Trophoblast cell (in vitro differentiated cells and primary cell): ENCODE measurements around the gene C3orf62. TPM values are rescaled to one million over a fixed set of nuclear protein-coding genes. Genes with fewer than 3 reads are reported as not detected.

Source experiments
- DNase-seq, 2 donors: peaks; one replicate each; pipeline ENCODE4 v3.0.0-alpha.2; 2016
- H2AFZ ChIP-seq: 2 replicates; pipeline ENCODE4 v1.6.1; 2013; ENCODE audit warnings: low read length, moderate library complexity, mild to moderate bottlenecking; ENCODE audit not compliant: insufficient read depth, poor library complexity
- H2AK5ac ChIP-seq: 2 replicates; pipeline ENCODE4 v1.6.1; 2013; ENCODE audit warnings: mild to moderate bottlenecking, low read length
- H2BK120ac ChIP-seq: 2 replicates; pipeline ENCODE4 v1.6.1; 2013; ENCODE audit warnings: low read length, mild to moderate bottlenecking, moderate library complexity; ENCODE audit not compliant: insufficient read depth, poor library complexity
- H2BK12ac ChIP-seq: 2 replicates; pipeline ENCODE4 v1.6.1; 2013; ENCODE audit warnings: mild to moderate bottlenecking, low read length, moderate library complexity
- H2BK5ac ChIP-seq: 2 replicates; pipeline ENCODE4 v1.6.1; 2013; ENCODE audit warnings: low read length, low read depth, moderate library complexity, mild to moderate bottlenecking; ENCODE audit not compliant: poor library complexity
- H3K14ac ChIP-seq: 2 replicates; pipeline ENCODE4 v1.6.1; 2013; ENCODE audit warnings: mild to moderate bottlenecking, low read length
- H3K18ac ChIP-seq: 2 replicates; pipeline ENCODE4 v1.6.1; 2013; ENCODE audit warnings: mild to moderate bottlenecking, low read length
- H3K23ac ChIP-seq: 2 replicates; pipeline ENCODE4 v1.6.1; 2013; ENCODE audit warnings: low read length
- H3K27ac ChIP-seq: 2 replicates; pipeline ENCODE4 v1.5.1; 2013; ENCODE audit warnings: low read depth, mild to moderate bottlenecking, inconsistent platforms, low read length, moderate library complexity
- H3K27me3 ChIP-seq: 2 replicates; pipeline ENCODE4 v1.6.1; 2013; ENCODE audit warnings: inconsistent platforms, mild to moderate bottlenecking, low read length, moderate library complexity; ENCODE audit not compliant: insufficient read depth
- H3K36me3 ChIP-seq, 2 experiments: 1 replicate in 1 of 2; 2 replicates in 1 of 2; pipeline ENCODE4 v1.6.1; 2013; ENCODE audit warnings: low read length in 2 of 2, mild to moderate bottlenecking in 2 of 2, moderate library complexity in 1 of 2; ENCODE audit not compliant: insufficient read depth in 2 of 2, control insufficient read depth in 1 of 2
- H3K4ac ChIP-seq: 2 replicates; pipeline ENCODE4 v1.6.1; 2013; ENCODE audit warnings: low read depth, mild to moderate bottlenecking, low read length, moderate library complexity
- H3K4me1 ChIP-seq, 2 experiments: 1 replicate in 1 of 2; 2 replicates in 1 of 2; pipeline ENCODE4 v1.6.1; 2013; ENCODE audit warnings: low read length in 2 of 2, mild to moderate bottlenecking in 2 of 2, moderate library complexity in 1 of 2; ENCODE audit not compliant: insufficient read depth in 2 of 2, control insufficient read depth in 1 of 2
- H3K4me2 ChIP-seq: 2 replicates; pipeline ENCODE4 v1.6.1; 2013; ENCODE audit warnings: inconsistent platforms, mild to moderate bottlenecking, low read length, moderate library complexity
- H3K4me3 ChIP-seq: 2 replicates; pipeline ENCODE4 v1.5.1; 2013; ENCODE audit warnings: mild to moderate bottlenecking, low read depth, low read length, inconsistent platforms
- H3K79me1 ChIP-seq: one replicate; pipeline ENCODE4 v1.6.1; 2013; ENCODE audit warnings: low read length
- H3K79me2 ChIP-seq: 2 replicates; pipeline ENCODE4 v1.6.1; 2013; ENCODE audit warnings: low read length, mild to moderate bottlenecking; ENCODE audit not compliant: control insufficient read depth, insufficient read depth, poor library complexity
- H3K9ac ChIP-seq: 2 replicates; pipeline ENCODE4 v1.6.1; 2013; ENCODE audit warnings: mild to moderate bottlenecking, low read length
- H3K9me3 ChIP-seq: 2 replicates; pipeline ENCODE4 v1.6.1; 2013; ENCODE audit warnings: low read depth, mild to moderate bottlenecking, control low read depth, inconsistent platforms, low read length; ENCODE audit not compliant: insufficient read depth
- H4K12ac ChIP-seq: 2 replicates; pipeline ENCODE4 v1.6.1; 2013; ENCODE audit warnings: low read depth, mild to moderate bottlenecking, low read length, moderate library complexity
- H4K8ac ChIP-seq: 2 replicates; pipeline ENCODE4 v1.6.1; 2013; ENCODE audit warnings: low read depth, mild to moderate bottlenecking, low read length, moderate library complexity
- H4K91ac ChIP-seq: one replicate; pipeline ENCODE4 v1.6.1; 2013; ENCODE audit warnings: low read depth, mild to moderate bottlenecking, low read length, moderate library complexity
- WGBS: extraction: QIAGEN DNeasy Blood & Tissue Kit; methylation state at CpG from one replicate; pipeline ENCODE4 v1.1.7; 2013; ENCODE audit warnings: missing lambda C conversion rate; ENCODE audit not compliant: insufficient read length, insufficient coverage; ENCODE audit errors: extremely low coverage; 5-methylcytosine and 5-hydroxymethylcytosine counted together
- polyA plus RNA-seq: library from polyadenylated mRNA; stranded (reverse); fragments of 200-250 nt; gene quantifications from 2 replicates; pipeline ENCODE4 v1.2.3, GENCODE V29; 2013

C3orf62 gene
- 3.2 and 3.4 TPM in 2 replicates for polyA plus RNA-seq

DNA sequence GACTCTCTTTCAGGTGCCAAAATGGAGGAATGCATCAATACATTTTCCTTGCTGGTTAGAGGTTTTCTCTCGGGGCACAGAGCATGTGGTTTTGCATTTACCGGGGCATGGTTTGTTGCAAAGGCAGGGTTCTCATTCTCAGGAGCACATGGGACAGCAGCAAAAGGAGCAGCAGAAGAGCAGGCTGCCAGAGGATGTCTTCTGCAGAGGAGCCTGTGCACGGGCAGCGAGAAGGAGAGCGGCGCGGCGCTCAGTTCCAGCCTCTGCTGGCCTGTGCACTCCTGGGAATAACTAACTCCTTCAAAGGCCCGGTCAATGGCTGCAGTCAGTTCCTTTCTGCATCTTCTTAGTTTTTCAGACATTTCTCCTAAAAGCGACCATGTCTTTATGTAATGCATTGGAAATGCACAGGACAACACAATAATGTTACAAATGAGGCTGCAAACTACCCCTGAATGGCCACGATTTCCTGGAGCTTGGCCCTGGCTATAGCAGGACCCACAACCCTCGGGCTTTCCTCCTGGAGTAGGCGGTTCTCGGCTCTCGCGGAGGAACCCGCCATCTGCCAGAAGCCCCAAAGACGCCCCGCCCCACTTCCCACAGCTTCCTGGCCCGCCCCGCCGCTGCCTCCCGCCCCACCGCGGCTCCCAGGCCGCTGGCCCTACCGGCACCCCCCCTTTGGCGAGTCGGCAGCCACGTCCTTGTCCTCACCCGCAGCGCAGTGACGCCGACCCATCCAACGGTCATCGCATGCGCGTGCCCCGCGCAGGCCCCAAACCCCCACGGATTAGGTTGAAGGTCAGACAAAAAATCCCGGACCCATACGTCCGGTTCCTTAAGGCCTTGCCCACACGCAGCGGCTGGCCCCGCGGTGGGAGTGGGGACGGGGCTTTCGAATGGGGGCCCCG is at the start of gene C3orf62:
Gene C3orf62, minus strand, starts transcription at position 758 of the 908 bp plus-strand sequence. Its CDS starts 360 bp downstream, at position 398.
- Histone ChIP-seq H2BK12ac (no peak within 1 kb of the TSS), H3K4me3 (peak within 1 kb of the TSS; percentile 51), H3K79me2 (no peaks in the 10 kb centered on the region), H2AK5ac (no peak within 1 kb of the TSS), H4K91ac (peak within 1 kb of the TSS; percentile 61), H3K27me3 (no peaks in the 10 kb centered on the region), H3K23ac (no peak within 1 kb of the TSS), H2AFZ (no peak within 1 kb of the TSS), H3K9me3 (peaks cover 2% of the 10 kb centered on the region), H4K12ac (no peak within 1 kb of the TSS), H2BK120ac (no peak within 1 kb of the TSS), H3K18ac (no peak within 1 kb of the TSS), H4K8ac (peak within 1 kb of the TSS; percentile 56), H3K4me2 (peak within 1 kb of the TSS; percentile 50), H2BK5ac (no peak within 1 kb of the TSS), H3K27ac (no peak within 1 kb of the TSS), H3K14ac (no peak within 1 kb of the TSS), H3K79me1 (peaks cover 4% of the 10 kb centered on the region), H3K4me1 (no peaks in the 10 kb centered on the region), H3K4ac (no peak within 1 kb of the TSS), H3K36me3 (peaks cover 22 to 24% of the 10 kb centered on the region in 2 experiments), H3K9ac (no peak within 1 kb of the TSS)
- DNase-seq: peak; percentile 52 to 65
- no CpG with 5 or more reads among the region's 51 CpGs for WGBS

DNA sequence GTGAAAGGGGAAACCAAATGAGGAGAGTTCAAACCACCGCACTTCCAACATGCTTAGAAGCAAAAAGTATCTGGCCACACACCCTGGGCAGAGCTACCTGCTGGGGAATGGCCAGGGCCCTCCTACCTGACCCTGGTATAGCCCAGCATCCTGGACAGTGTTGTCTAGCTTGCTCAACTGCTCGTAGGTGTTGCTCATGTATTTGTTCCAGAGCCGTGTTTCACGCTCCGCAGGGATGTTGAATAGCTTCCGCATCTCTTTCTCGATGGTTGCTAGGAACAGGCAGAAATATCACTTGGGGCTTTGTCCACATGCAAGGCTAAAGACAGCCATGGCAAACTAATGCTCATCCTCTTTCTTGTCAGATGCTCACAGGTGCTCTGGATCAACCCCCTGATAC is 47.7 kb upstream of the C3orf62 start:
- Histone ChIP-seq H2BK120ac (no peak overlapping the region), H2AFZ (no peak overlapping the region), H3K4me1 (no peaks in the 10 kb centered on the region), H2BK12ac (no peak overlapping the region), H2AK5ac (no peak overlapping the region), H3K79me1 (no peaks in the 10 kb centered on the region), H3K4me2 (no peak overlapping the region), H2BK5ac (no peak overlapping the region), H3K14ac (no peak overlapping the region), H4K91ac (no peak overlapping the region), H3K9me3 (no peaks in the 10 kb centered on the region), H3K9ac (no peak overlapping the region), H3K79me2 (no peaks in the 10 kb centered on the region), H3K23ac (no peak overlapping the region), H4K12ac (peak overlapping the region; percentile 44), H3K18ac (no peak overlapping the region), H3K27me3 (no peaks in the 10 kb centered on the region), H3K36me3 (peaks cover 41 to 61% of the 10 kb centered on the region in 2 experiments), H4K8ac (no peak overlapping the region), H3K4ac (no peak overlapping the region), H3K27ac (no peak overlapping the region), H3K4me3 (no peak overlapping the region)
- WGBS: no CpG with 5 or more reads among the region's 7 CpGs
- DNase-seq: no peak

DNA sequence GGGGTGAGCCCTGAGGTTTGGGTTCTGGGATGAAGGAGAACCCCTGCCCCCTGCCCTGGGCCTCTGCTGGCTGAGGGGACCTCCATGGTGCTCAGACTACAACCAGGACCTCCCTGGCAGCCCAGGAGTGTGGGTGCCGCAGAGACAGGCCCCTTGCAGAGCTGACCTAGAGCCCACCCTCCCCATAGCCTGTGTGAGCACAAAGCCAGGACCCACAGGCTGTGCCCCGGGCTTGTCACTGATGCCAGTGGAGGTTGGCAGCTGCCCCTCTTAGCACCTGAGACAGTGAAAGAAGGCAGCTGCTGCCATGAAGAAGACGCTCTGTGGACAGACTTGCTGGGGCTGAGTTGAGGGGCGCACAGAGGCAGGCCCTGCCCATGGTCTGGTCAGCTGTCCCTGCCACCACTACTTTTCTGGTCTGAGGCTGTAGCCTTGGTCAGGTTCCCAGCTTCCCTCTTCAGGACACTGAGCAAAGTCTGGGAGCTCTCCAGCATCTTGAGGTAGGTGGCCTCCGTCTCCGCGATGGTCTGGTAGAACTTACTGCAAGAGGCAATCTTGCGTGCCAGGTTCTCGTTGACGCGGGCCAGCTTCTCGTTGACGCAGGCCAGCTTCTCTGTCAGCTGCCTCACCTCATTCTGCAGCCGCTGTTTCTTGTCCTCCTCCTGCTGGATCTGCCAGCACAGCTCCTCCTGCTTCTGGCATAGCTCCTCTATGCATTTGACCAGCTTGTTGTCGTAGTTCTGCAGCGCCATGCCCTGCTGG is 39.8 kb upstream of the C3orf62 start:
- no peak overlapping the region for H3K14ac ChIP-seq
- no peak overlapping the region for H3K4me3 ChIP-seq
- H3K36me3 ChIP-seq: peaks cover 34 to 39% of the 10 kb centered on the region in 2 experiments
- no peaks in the 10 kb centered on the region for H3K79me1 ChIP-seq
- no peak overlapping the region for H4K12ac ChIP-seq
- no peak overlapping the region for H3K27ac ChIP-seq
- WGBS: no CpG with 5 or more reads among the region's 16 CpGs
- no peaks in the 10 kb centered on the region for H3K79me2 ChIP-seq
- no peaks in the 10 kb centered on the region for H3K9me3 ChIP-seq
- H4K91ac ChIP-seq: no peak overlapping the region
- no peak overlapping the region for H2BK120ac ChIP-seq
- H3K23ac ChIP-seq: no peak overlapping the region
- no peak overlapping the region for H3K4me2 ChIP-seq
- H4K8ac ChIP-seq: no peak overlapping the region
- H3K4me1 ChIP-seq: no peaks in the 10 kb centered on the region
- DNase-seq: no peak
- H3K9ac ChIP-seq: no peak overlapping the region
- H2AK5ac ChIP-seq: no peak overlapping the region
- H3K4ac ChIP-seq: no peak overlapping the region
- H2BK5ac ChIP-seq: no peak overlapping the region
- no peak overlapping the region for H2AFZ ChIP-seq
- no peak overlapping the region for H3K18ac ChIP-seq
- H2BK12ac ChIP-seq: no peak overlapping the region
- no peaks in the 10 kb centered on the region for H3K27me3 ChIP-seq

DNA sequence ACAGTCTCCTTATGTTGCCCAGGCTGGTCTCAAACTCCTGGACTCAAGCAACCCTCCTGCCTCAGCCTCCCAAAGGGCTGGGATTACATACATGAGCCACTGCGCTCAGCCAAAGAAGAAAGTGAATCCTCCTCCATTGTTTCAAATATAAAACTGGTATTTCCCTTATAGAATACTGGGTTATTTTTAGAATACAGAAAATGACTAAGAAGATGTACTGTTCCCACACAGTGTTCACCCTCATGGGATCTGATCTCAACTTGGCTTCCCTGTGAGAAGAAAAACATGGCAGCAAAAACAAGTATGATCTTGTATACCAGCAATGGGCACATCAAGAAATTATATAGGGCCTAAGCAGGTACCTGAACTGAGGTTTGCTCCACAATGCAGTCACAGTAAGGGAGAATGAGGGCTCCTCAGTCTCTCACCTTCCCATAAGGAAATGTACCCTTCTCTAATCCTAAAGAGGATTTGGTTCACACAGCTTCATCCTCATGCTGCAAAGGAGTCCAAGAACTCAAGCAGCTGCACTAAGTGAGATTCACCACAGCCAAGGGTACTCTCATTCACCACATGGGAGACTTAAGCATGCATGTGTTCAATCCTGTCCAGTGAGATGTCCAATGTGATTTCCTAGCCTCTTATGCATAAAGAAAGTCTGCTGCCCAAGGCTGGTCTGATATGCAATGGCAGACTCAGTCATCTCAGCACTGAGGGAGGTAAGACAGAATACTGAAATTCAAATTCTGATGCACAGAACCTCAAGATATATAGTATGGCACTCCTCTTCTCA is 37.1 kb upstream of the C3orf62 start:
- Histone ChIP-seq H3K9me3 (no peaks in the 10 kb centered on the region), H3K14ac (no peak overlapping the region), H2BK12ac (no peak overlapping the region), H4K8ac (no peak overlapping the region), H3K79me2 (no peaks in the 10 kb centered on the region), H3K4me3 (no peak overlapping the region), H3K79me1 (no peaks in the 10 kb centered on the region), H4K91ac (no peak overlapping the region), H3K18ac (no peak overlapping the region), H2AK5ac (no peak overlapping the region), H3K4me1 (no peaks in the 10 kb centered on the region), H2BK5ac (no peak overlapping the region), H3K27me3 (no peaks in the 10 kb centered on the region), H4K12ac (no peak overlapping the region), H3K36me3 (peaks cover 34 to 38% of the 10 kb centered on the region in 2 experiments), H2AFZ (no peak overlapping the region), H2BK120ac (no peak overlapping the region), H3K27ac (no peak overlapping the region), H3K23ac (no peak overlapping the region), H3K4me2 (no peak overlapping the region), H3K4ac (no peak overlapping the region), H3K9ac (no peak overlapping the region)
- DNase-seq: no peak
- no CpG with 5 or more reads among the region's 1 CpG for WGBS
